NCI-H345 treated with DMSO at 0.1 percent for 48 hours (cell line): Measurements from ENCODE around the gene THADA.
"Not testable (repeated sequence)": the region's sequence is repeated elsewhere in the genome, so short reads cannot be mapped to it uniquely, and the experiment has no call there.

ENCODE experiments used
- DNase-seq: peaks from one replicate; lab custom pipeline; 2025; ENCODE audit not compliant: unreplicated experiment; lab: John Stamatoyannopoulos, UW

Gene THADA

DNA sequence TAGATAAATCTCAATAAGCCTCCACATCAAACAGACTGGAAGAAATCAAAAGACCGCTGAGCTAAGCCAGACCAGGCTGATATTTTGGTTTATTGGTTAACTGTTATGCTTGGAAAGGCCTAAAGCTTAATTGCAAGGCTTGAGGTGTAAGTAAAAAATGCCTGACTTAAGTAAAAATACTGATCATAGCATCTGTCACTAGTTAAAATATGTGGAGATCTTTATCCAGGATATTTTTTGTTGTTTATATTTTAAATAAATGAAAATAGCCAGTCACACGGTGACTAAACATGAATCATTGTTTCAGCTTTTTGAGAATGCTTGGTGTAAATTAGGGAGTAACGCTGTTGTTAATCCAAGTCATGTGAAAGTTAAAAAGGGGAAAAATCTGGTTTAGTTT lies 127.9 kb downstream of the THADA start:
- DNase-seq: no peak

DNA sequence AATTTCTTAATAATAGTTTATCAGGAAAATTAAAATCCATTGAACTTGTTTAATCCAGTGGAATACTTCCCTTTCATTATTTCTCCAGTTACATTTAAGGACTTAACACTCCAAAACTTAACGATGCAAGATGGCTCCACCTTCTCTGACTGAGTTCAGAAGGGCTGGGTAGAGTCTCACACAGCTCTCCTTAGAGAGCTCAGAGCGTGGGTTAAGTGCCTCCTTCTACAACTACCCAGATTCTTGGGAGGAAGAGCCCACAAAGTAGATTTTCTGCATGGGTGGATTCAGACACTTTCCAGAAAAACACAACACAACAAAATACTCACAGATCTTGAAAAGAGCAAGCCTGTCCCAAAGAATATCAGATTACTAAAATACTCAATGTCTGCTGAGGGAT lies 130.6 kb downstream of the THADA start:
- DNase-seq: no peak

GRCh38 chr2:43464590-43464989 lies 131.2 kb downstream of the THADA start:
- DNase-seq: no peak

GRCh38 chr2:43462866-43463641 lies 132.8 kb downstream of the THADA start:
- peak; percentile 60 for DNase-seq

DNA sequence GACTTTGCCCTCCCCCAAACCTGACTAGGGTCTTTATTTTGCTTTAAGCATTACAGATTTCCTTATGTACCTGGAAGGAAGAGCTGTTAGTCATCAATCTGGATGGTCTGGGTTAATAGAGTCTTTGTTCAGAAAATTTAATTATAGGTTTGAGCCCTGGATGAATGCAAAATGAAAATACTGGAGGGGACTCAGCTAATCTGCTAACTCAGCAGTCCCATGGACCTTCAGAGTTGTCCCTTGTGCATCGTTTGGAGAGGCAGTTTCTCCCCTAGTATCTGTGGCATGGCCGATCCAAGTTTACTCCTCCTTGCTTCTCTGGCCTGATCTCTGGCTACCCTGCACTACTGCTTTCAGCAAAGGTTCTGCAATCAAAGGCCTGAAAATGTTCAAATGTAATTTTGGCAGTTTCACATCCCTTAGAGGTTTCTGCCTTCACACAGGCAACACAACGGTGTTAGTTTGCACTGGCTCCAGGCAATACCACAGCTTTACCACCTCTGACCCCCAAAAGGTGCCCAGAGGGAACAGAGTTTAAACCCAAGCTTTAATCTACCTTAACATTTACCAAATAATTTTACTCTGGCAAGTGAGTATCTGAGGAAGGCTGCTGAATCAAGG lies 134.3 kb downstream of the THADA start:
- no peak for DNase-seq

GRCh38 chr2:43460611-43461365 lies 135.1 kb downstream of the THADA start:
- DNase-seq: no peak

GRCh38 chr2:43460174-43460546 lies 135.7 kb downstream of the THADA start:
- no peak for DNase-seq

DNA sequence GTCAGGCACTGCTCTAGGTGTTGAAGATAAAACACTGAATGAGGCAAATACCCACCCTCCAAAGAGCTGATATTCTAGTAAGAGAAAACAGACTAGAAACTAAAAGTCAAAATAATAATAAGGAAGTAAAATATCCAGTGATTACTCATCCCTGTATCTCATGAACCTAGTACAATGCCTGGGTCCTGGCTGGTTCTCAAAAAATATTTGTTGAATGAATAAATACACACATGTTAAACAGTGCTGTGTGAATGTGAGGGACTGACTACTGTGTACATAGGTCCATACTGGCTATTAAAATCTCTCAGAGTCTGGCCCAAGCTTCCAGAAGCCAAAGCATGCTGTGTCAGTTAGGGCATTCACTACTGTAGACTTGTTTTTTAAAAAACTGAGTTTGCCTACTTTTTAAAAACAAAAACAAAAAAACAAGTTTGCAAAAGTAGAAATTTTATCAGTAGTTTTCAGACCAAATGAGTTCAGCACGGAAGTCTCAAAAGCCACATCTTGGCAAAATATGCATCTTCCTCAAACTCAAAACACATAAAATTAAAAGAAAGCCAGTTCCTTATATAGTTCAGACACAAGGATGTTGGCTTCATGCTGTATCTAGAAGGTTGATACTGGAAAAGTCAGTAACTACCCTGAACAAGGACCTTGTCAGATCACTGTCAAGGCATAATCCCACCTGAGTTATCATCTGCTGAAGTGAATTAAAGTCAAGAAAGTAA lies 136.2 kb downstream of the THADA start:
- no peak for DNase-seq

DNA sequence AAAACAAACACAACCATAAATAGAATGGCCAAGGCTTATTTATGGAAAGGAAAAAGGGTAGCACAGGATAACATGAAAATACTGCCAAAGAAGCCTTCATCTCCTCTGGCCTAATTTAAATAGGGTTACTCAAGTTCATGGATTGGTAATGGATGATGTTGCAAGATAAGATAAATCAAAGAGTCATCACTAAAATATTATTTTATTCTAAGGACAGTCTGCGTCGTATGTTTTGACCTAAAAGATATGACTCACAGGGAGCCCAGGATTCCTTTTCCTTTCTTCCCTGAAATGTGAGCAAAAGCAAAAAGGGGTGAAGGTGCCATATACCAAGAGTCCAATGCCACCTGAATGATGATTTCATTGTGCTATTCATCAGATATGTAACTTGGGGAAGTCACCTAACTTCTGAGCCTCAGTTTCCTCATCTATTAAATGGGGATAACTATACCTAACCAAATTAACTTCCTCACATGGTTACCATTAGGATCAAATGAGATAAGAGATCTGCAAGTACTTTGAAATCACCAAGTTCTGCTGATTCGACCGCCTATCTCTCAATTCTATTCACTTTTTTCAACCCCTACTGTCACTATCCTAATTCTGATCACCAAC lies 137.7 kb downstream of the THADA start:
- DNase-seq: no peak

GRCh38 chr2:43455731-43456642 lies 139.9 kb downstream of the THADA start:
- DNase-seq: no peak

GRCh38 chr2:43455296-43455695 lies 140.5 kb downstream of the THADA start:
- no peak for DNase-seq

- no peak for DNase-seq
These were observed 141.0 kb downstream of the THADA start for GRCh38 chr2:43454791-43455190.

DNA sequence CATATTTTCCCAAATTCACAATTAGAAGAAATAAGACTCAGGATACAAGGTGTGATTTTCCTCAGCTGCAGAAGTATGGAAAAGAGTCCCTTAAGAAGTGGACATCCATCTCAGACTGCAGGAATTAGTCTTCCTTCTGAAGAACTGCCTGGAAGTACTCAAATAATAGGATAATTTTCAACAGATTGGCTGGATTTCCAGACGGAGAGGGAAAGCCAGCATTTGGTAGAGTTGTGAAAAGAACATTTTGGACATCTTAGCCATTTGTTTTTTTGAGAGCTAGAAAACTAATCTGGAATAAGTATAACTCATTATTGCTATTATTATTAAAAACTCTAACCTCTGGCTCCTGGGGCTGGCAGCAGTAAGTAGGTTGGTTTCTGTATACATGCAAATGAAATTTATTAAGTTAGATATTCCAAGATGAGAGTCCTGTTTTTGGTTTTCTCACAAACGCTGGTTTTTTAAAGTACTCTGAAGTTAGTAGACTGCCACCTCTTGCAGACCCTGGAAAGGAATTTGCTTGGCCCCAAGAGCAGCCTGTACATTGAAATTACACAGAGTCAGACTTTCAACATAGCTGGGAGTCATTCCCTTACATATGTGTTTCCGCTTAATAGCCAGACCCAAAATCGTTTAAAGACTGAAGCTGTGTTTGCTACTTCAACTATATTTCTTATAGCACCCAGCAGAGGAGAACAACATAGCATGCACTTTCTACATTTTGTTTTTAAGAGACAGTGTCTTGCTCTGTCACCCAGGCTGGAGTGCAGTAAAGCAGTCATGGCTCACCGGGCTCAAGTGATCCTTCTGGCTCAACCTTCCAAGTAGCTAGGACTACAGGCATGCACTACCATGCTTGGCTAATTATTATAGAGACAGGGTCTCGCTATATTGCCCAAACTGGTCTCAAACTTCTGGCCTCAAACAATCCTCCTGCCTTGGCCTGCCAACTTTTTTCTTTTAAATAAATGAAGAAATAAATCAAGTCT lies 142.4 kb downstream of the THADA start:
- no peak for DNase-seq

- no peak for DNase-seq
These were observed 143.5 kb downstream of the THADA start for GRCh38 chr2:43452318-43452731.

- DNase-seq: no peak
These were observed 145.2 kb downstream of the THADA start for GRCh38 chr2:43450617-43451016.

DNA sequence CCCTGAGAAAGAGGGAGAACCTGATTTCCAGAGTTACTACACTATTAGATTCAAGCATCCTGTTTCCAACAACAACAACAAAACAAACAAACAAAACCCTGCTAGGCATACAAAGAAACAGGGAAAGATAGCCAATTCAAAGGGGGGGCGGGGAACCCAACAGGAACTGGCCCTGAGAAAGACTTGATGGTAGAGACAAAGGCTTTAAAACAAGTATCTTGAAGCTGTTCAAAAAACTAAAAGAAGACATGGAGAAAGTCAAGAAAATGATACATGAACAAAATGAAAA lies 147.1 kb downstream of the THADA start:
- DNase-seq: no peak

DNA sequence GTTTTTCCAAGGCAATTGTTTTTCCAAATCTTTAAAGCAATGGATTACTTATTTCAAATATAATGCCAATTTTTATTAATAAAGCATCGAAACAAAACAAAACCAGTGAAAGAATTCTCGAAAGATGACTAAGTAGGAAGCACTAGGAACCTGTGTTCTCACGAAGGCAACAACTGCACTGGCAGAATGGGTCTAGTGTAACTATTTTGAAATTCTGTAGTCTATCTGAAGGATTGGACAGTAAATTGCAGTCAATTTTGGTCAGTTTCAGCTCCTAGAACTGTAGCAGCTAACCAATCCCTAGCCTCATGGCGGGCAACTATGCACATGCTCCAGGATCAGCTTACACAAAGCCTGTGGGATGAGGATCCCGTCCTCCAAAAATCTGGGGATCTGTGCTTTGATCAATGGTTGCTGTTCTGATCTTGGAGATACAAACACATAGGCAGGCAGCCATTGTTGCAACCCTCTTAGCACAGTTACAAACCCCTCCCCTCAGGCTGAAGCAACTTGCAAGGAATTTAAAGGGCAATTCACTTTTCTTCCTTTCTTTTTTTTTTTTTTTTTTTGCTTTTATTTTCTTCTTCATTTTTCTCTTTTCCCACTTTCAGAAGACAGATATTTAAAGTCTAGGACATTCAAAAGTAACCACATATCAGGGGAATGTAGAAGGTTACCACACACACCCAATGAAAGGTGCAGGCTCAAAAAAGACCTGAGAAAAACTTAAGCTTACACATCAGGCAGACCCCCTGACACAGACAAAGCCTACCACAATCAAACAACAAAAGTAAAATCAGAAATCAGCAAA lies 147.6 kb downstream of the THADA start:
- DNase-seq: no peak

- DNase-seq: not testable (repeated sequence)
These were observed 149.1 kb downstream of the THADA start for GRCh38 chr2:43446755-43447154.
